ENCODE measurements around the gene SMURF1.

SMURF1 gene

DNA sequence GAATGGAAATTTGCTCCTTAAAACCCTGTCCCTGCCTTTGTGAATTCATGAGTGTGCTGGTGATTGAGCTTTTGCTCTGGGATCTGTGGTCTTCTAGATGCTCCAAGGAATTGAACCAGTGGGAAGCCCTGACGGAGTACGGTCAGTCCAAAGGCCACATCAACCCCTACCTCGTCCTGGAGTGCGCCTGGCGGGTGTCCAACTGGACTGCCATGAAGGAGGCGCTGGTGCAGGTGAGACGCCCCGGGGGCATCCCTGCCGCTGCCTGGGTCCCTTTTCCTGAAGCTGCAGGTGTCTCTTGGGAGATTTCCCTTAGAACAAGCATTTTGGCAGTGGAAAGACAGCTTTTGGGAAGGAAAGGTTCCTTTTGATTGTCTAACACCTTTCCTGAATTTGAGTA, 165.2 kb downstream of the SMURF1 start:
- DNase-seq: no peak

Data from GOT3 (cell line).